ENCODE data around the gene RASA1. TPM values are rescaled to one million over a fixed set of nuclear protein-coding genes. Genes with fewer than 3 reads are reported as not detected.

RASA1 gene
- total and polyA plus RNA-seq, 2 experiments from 2014 or later: 9.3 to 35.0 TPM

- H3F3A ChIP-seq (replicated peaks; ENCODE audit: low read depth): no peaks in the 10 kb centered on the region
- H3K4me3 ChIP-seq: no peak overlapping the region
- H3K27ac ChIP-seq (ENCODE audit: low read depth): no peak overlapping the region
- no peak overlapping the region for H2AFZ ChIP-seq
- Mint-ChIP-seq H3K27ac (no peak overlapping the region), H3K4me3 (no peak overlapping the region), H3K36me3 (ENCODE audit: low read depth) (peaks cover 79% of the 10 kb centered on the region), H3K9me3 (no peaks in the 10 kb centered on the region), H3K27me3 (ENCODE audit: insufficient read depth, low read depth, poor library complexity) (peaks cover 2% of the 10 kb centered on the region), H3K4me1 (no peaks in the 10 kb centered on the region)
- H4K20me1 ChIP-seq (replicated peaks; ENCODE audit: insufficient read depth): peaks cover 3% of the 10 kb centered on the region; the same call in 1 of the 2 replicates
- DNase-seq (ENCODE audit: low spot score) (no peak), ATAC-seq (no peak)
- H3K9me2 ChIP-seq (ENCODE audit: insufficient read depth): no peaks in the 10 kb centered on the region
- no peak overlapping the region for H3K4me2 ChIP-seq
- no peak for TF ChIP-seq EZH2 (IDR thresholded peaks at IDR 0.05; ENCODE audit: low read depth, unreplicated experiment)
- no peaks in the 10 kb centered on the region for H3K79me2 ChIP-seq (replicated peaks; ENCODE audit: insufficient read depth)
- H3K4me1 ChIP-seq (ENCODE audit: insufficient read depth): no peaks in the 10 kb centered on the region
- no peaks in the 10 kb centered on the region for H3K27me3 ChIP-seq (ENCODE audit: insufficient read depth)
- peaks cover 63% of the 10 kb centered on the region for H3K36me3 ChIP-seq (ENCODE audit: insufficient read depth)
These were observed 123.0 kb downstream of the RASA1 start for GRCh38 chr5:87390576-87391199.

DNA sequence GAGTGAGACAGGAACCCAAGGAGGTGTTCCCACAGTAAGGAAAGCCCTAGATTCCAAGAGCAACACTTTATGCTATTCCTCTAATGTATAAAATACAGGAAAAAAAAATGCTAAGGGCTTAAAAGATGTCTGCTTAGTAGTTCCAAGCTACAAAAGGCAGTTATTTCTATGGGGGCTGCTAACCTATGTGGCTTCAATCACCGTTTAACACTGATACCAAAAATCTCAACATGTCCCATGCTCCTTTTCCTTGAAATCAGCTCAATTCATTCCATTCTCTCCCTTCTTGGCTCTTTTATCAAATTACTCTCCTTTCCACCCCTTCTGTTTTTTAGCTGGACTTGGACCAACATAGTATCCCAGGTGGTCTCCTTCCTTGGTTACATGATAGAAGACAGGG is 124.5 kb downstream of the RASA1 start:
- no peak overlapping the region for H3K27ac ChIP-seq (ENCODE audit: low read depth)
- no peaks in the 10 kb centered on the region for H3F3A ChIP-seq (replicated peaks; ENCODE audit: low read depth)
- H3K4me3 ChIP-seq: no peak overlapping the region
- Mint-ChIP-seq H3K9me3 (no peaks in the 10 kb centered on the region), H3K36me3 (ENCODE audit: low read depth) (peaks cover 82% of the 10 kb centered on the region), H3K27ac (no peak overlapping the region), H3K4me1 (no peaks in the 10 kb centered on the region), H3K27me3 (ENCODE audit: insufficient read depth, low read depth, poor library complexity) (peaks cover 2% of the 10 kb centered on the region), H3K4me3 (no peak overlapping the region)
- H4K20me1 ChIP-seq (replicated peaks; ENCODE audit: insufficient read depth): peaks cover 3% of the 10 kb centered on the region; the same call in 1 of the 2 replicates
- peaks cover 55% of the 10 kb centered on the region for H3K36me3 ChIP-seq (ENCODE audit: insufficient read depth)
- no peak for DNase-seq (ENCODE audit: low spot score)
- no peak overlapping the region for H2AFZ ChIP-seq
- no peaks in the 10 kb centered on the region for H3K9me2 ChIP-seq (ENCODE audit: insufficient read depth)
- H3K4me1 ChIP-seq (ENCODE audit: insufficient read depth): no peaks in the 10 kb centered on the region
- ATAC-seq: no peak
- H3K4me2 ChIP-seq: no peak overlapping the region
- H3K79me2 ChIP-seq (replicated peaks; ENCODE audit: insufficient read depth): no peaks in the 10 kb centered on the region
- H3K27me3 ChIP-seq (ENCODE audit: insufficient read depth): no peaks in the 10 kb centered on the region
- TF ChIP-seq ZNF331 (CRISPR knock-in tag; IDR thresholded peaks at IDR 0.05; ENCODE audit: low read depth) (no peak), CREB1 (CRISPR knock-in tag; IDR thresholded peaks at IDR 0.05; ENCODE audit: low read depth) (no peak), JUNB (IDR thresholded peaks at IDR 0.05; ENCODE audit: unreplicated experiment) (no peak), EZH2phosphoT487 (IDR thresholded peaks at IDR 0.05; ENCODE audit: unreplicated experiment) (no peak), ZNF114 (CRISPR knock-in tag; IDR thresholded peaks at IDR 0.05) (no peak), STAT1 (IDR thresholded peaks at IDR 0.05; ENCODE audit: unreplicated experiment) (no peak), EZH2 (IDR thresholded peaks at IDR 0.05; ENCODE audit: low read depth, unreplicated experiment) (no peak), REST (IDR thresholded peaks at IDR 0.05; ENCODE audit: unreplicated experiment) (no peak), ETS1 (IDR thresholded peaks at IDR 0.05) (no peak), NANOG (IDR thresholded peaks at IDR 0.05; ENCODE audit: borderline replicate concordance) (no peak), POLR2AphosphoS5 (IDR thresholded peaks at IDR 0.05; ENCODE audit: low read depth) (no peak)
- TF ChIP-seq, protein P1, sequence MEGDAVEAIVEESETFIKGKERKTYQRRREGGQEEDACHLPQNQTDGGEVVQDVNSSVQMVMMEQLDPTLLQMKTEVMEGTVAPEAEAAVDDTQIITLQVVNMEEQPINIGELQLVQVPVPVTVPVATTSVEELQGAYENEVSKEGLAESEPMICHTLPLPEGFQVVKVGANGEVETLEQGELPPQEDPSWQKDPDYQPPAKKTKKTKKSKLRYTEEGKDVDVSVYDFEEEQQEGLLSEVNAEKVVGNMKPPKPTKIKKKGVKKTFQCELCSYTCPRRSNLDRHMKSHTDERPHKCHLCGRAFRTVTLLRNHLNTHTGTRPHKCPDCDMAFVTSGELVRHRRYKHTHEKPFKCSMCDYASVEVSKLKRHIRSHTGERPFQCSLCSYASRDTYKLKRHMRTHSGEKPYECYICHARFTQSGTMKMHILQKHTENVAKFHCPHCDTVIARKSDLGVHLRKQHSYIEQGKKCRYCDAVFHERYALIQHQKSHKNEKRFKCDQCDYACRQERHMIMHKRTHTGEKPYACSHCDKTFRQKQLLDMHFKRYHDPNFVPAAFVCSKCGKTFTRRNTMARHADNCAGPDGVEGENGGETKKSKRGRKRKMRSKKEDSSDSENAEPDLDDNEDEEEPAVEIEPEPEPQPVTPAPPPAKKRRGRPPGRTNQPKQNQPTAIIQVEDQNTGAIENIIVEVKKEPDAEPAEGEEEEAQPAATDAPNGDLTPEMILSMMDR (conservative IDR thresholded peaks at IDR 0.05; ENCODE audit: low read depth in 2 of 2): no peak
